Measurements from ENCODE around the gene DEPP1.

- TF ChIP-seq CTCF (IDR thresholded peaks at IDR 0.05), result no peak
- no peak for TF ChIP-seq ZFX (IDR thresholded peaks at IDR 0.05; ENCODE audit: borderline replicate concordance)
Measured at GRCh38 chr10:44933451-44934321, 44.9 kb downstream of the DEPP1 start.

Measured in 22Rv1 (cell line).